Colonic mucosa (tissue), 4 donors: ENCODE results near the gene GMCL1. TPM values are rescaled to one million over a fixed set of nuclear protein-coding genes. Genes with fewer than 3 reads are reported as not detected.
"Not testable (repeated sequence)": the region's sequence is repeated elsewhere in the genome, so short reads cannot be mapped to it uniquely, and the experiment has no call there.

Source experiments
- DNase-seq: peaks from one replicate; pipeline ENCODE4 v3.0.0-alpha.2; 2020
- H3K27ac ChIP-seq: fragments of 200-600 bp; one replicate; pipeline ENCODE4 v1.8.0; 2021
- H3K27me3 ChIP-seq: fragments of 200-600 bp; one replicate; pipeline ENCODE4 v1.8.0; 2021
- H3K36me3 ChIP-seq: fragments of 200-600 bp; one replicate; pipeline ENCODE4 v1.8.0; 2021
- H3K4me1 ChIP-seq: fragments of 200-600 bp; one replicate; pipeline ENCODE4 v1.8.0; 2021; ENCODE audit warnings: mild to moderate bottlenecking
- H3K4me3 ChIP-seq: fragments of 200-600 bp; one replicate; pipeline ENCODE4 v1.8.0; 2021
- H3K9ac ChIP-seq, 2 donors: one replicate each; pipeline ENCODE4 v1.7.0; 2013; ENCODE audit warnings: control low read depth in 2 of 2, low read depth in 2 of 2, low read length in 2 of 2
- H3K9me3 ChIP-seq: fragments of 200-600 bp; one replicate; pipeline ENCODE4 v1.8.0; 2021
- intact Hi-C: fragments of 100-400 bp; cut with DNase I; formaldehyde crosslinking; loops from one replicate; pipeline ENCODE4 v1.14.1; 2022
- total RNA-seq, 2 donors: library from RNA; stranded (reverse); fragmentation: NEBNext Ultra II Directional in 1 of 2; extraction: Animal tissue kit (Norgen Biotek cat#: 25700) in 1 of 2; gene quantifications; one replicate each; pipeline ENCODE4 v1.2.1, GENCODE V29; 2021
- TF ChIP-seq, protein P1 (sequence below): fragments of 200-600 bp; IDR thresholded peaks from one replicate; pipeline ENCODE4 v1.8.0; 2022; ENCODE audit warnings: antibody characterized with exemption, mild to moderate bottlenecking
- donor health status: healthy.
- donor health status: DM: no; HTN: no; CAD: no.
- donor health status: DM: no; HTN: no; CAD: no.

GMCL1 gene
- total RNA-seq, 2 donors from 2014 or later = 20.3 to 20.4 TPM

DNA sequence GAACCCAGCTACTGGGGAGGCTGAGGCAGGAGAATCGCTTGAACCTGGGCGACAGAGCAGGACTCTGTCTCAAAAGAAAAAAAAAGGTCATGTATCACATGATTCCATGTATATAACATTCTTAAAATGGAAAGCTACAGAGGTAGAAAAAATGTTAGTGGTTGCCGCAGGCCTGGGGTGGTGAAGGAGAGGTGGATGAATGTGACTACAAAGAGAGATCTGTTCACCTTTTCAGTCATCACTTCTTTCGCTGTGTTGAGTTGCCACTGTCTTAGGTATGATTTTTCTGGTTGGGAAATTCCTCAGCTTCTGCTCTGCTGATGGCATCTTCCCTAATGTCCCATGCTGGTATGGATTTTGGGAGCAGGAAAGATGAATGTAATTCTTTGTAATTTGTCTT is 59.0 kb downstream of the GMCL1 start:
- Histone ChIP-seq H3K27me3 (no peaks in the 10 kb centered on the region), H3K4me3 (no peak overlapping the region), H3K9me3 (no peaks in the 10 kb centered on the region), H3K36me3 (no peaks in the 10 kb centered on the region), H3K9ac (no peak overlapping the region), H3K27ac (no peak overlapping the region), H3K4me1 (no peaks in the 10 kb centered on the region)
- intact Hi-C loops = no loop called here
- DNase-seq = no peak
- TF ChIP-seq, protein P1, sequence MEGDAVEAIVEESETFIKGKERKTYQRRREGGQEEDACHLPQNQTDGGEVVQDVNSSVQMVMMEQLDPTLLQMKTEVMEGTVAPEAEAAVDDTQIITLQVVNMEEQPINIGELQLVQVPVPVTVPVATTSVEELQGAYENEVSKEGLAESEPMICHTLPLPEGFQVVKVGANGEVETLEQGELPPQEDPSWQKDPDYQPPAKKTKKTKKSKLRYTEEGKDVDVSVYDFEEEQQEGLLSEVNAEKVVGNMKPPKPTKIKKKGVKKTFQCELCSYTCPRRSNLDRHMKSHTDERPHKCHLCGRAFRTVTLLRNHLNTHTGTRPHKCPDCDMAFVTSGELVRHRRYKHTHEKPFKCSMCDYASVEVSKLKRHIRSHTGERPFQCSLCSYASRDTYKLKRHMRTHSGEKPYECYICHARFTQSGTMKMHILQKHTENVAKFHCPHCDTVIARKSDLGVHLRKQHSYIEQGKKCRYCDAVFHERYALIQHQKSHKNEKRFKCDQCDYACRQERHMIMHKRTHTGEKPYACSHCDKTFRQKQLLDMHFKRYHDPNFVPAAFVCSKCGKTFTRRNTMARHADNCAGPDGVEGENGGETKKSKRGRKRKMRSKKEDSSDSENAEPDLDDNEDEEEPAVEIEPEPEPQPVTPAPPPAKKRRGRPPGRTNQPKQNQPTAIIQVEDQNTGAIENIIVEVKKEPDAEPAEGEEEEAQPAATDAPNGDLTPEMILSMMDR = no peak

DNA sequence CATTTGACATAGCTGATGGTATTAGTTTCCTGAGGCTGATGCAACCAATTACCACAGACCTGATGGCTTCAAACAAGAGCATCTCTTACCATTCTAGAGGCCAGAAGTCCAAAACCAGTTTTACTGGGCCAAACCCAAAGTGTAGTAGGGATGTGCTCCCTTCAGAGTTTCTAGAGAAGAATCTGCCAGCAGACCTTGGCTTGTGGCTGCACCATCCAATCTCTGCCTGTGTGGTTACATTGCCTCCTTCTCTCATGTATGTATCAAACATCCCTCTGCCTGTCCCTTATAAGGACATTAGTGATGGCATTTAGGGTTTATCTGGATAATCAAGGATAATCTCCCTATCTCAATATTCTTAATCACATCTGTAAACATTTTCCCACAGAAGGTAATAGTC is 59.8 kb downstream of the GMCL1 start:
- no peak for DNase-seq
- Histone ChIP-seq H3K4me3 (no peak overlapping the region), H3K4me1 (no peaks in the 10 kb centered on the region), H3K27me3 (no peaks in the 10 kb centered on the region), H3K9ac (no peak overlapping the region), H3K9me3 (no peaks in the 10 kb centered on the region), H3K36me3 (no peaks in the 10 kb centered on the region), H3K27ac (no peak overlapping the region)
- TF ChIP-seq, protein P1 = no peak
- intact Hi-C loops = no loop called here

DNA sequence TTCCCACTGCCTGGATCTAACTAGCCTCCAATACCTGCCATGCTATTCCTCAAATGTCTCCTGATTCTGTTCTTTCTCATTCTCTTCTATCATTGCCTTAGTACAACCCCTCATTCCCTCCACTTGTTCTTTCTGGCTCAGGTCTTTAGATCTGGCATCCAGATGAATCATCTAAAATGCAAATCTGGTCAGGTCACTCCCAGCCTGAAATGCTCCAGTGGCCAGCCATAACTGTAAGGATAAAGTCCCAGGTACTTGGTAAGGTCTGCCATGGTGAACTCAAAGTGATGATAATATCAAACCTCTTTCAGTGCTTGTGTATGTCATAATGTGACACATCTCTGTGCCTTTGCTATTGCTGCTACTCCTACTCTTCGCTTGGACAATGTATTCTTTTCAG is 61.4 kb downstream of the GMCL1 start:
- no peaks in the 10 kb centered on the region for H3K27me3 ChIP-seq
- intact Hi-C loops = loop anchor here (10.0 kb wide), 1 partner anchor 166 kb away; no protein-coding TSS in a partner anchor
- TF ChIP-seq, protein P1 = no peak
- H3K4me1 ChIP-seq = peaks cover 3% of the 10 kb centered on the region
- H3K4me3 ChIP-seq = no peak overlapping the region
- no peaks in the 10 kb centered on the region for H3K9me3 ChIP-seq
- no peak for DNase-seq
- no peak overlapping the region for H3K27ac ChIP-seq
- no peaks in the 10 kb centered on the region for H3K36me3 ChIP-seq
- H3K9ac ChIP-seq = no peak overlapping the region

DNA sequence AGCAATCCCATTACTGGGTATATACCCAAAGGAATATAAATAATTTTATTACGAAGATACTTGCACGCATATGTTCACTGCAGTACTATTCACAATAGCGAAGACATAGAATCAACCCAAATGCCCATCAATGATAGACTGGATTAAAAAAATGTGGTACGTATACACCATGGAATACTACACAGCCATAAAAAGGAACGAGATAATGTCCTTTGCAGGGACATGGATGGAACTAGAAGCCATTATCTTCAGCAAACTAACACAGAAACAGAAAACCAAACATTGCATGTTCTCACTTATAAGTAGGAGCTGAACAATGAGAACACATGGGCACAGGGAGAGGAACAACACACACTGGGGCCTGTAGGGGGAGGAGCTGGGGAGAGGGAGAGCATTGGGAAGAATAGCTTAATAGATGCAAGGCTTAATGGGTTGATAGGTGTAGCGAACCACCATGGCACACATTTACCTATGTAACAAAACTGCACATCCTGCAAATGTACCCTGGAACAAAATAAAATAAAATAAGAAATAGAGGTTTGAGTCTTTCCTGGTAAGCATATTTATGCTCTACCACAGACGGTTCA is 63.5 kb downstream of the GMCL1 start:
- intact Hi-C loops = loop anchor here (10.0 kb wide), 1 partner anchor 168 kb away; no protein-coding TSS in a partner anchor
- not testable (repeated sequence) for H3K36me3 ChIP-seq, H3K4me3 ChIP-seq

DNA sequence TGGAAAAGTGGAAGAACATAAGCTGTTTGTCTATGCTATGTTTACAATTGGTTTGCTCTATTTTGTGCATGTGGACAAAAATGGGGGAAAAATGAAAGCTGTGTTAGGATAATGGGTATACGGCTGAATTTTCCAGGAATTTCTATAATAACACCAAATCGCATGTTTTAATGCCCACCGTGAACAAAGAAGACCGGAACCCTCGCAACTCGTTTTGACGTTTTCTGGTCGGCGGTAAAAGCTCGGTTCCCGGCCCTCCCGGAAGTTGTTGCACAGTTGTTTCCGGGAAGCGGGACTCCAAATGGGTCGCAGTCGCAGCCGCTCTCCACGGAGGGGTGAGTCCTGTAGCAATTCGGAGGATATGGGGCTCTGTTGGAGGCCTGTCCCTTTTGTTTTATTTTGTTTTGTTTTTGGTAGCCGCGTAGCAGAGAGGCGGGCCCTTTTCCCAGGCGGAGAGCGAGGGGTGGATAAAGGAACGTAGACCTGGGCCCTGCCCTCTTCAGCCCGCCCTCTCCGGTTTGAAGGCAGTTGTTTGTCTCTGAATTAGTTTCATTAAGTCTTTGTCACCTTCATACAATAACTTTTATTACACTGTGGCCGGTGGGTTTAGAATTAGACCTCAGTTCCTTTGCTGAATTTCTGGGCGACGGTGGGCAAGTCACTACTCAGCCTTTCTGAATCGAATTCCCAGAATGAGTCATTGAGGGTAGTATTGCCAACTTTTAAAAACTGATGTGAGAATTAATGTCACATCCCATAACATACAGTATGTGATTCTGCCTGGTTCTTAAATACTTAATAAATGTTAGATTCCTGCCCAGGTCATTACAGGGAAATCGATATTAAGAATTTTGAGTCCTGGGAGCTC is 64.5 kb downstream of the GMCL1 start, which contains the start of gene SNRNP27:
TSS of gene SNRNP27 (plus strand) at position 273 of the 868 bp plus-strand sequence. CDS start at position 302, 29 bp downstream.
- intact Hi-C loops = loop anchor here (10.0 kb wide), 1 partner anchor 169 kb away; no protein-coding TSS in a partner anchor
- Histone ChIP-seq H3K4me3 (peak within 1 kb of the TSS; percentile 58), H3K36me3 (peaks cover 4% of the 10 kb centered on the region), H3K4me1 (peaks cover 3% of the 10 kb centered on the region), H3K27me3 (no peaks in the 10 kb centered on the region), H3K9me3 (no peaks in the 10 kb centered on the region), H3K9ac (peak within 1 kb of the TSS; percentile 90 to 92), H3K27ac (peak within 1 kb of the TSS; percentile 45)
- peak; percentile 83 for DNase-seq
- TF ChIP-seq, protein P1 = no peak

More for the DNA sequence above, 63.5 kb downstream of the GMCL1 start:
- H3K27me3 ChIP-seq, H3K9ac ChIP-seq, DNase-seq, H3K27ac ChIP-seq, H3K9me3 ChIP-seq, H3K4me1 ChIP-seq: not testable (repeated sequence)

DNA sequence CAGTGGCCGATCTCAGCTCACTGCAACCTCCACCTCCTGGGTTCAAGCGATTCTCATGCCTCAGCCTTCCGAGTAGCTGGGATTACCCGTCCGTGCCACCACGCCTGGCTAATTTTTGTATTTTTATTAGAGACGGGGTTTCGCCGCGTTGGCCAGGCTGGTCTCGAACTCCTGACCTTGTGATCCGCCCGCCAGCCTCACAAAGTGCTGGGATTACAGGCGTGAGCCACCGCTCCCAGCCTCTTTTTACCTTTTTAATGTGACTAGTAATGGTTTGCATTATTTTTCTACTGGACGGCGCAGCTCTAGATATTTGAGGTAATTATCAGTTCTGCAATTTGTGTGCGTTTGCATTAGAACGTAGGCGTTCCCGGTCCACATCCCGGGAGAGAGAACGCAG is 65.3 kb downstream of the GMCL1 start:
- not testable (repeated sequence) for H3K9me3 ChIP-seq, H3K36me3 ChIP-seq, H3K4me1 ChIP-seq, DNase-seq, H3K27ac ChIP-seq, H3K27me3 ChIP-seq
- peak overlapping the region; percentile 58 for H3K4me3 ChIP-seq
- peak overlapping the region; percentile 90 to 92 for H3K9ac ChIP-seq
- intact Hi-C loops = loop anchor here (10.0 kb wide), 1 partner anchor 170 kb away; no protein-coding TSS in a partner anchor
